Measurements from ENCODE around the gene ACOT12. TPM values are rescaled to one million over a fixed set of nuclear protein-coding genes. Genes with fewer than 3 reads are reported as not detected.
A peak's percentile ranks its signal among the peaks of the same experiment; 100 is the strongest.

Gene ACOT12
- total and polyA plus RNA-seq, 2 donors (not counting 3 experiments of a cell fraction or from before 2014, with no cell fraction given): not detected

GRCh38 chr5:81429985-81430384 lies 36.1 kb upstream of the ACOT12 start:
- Histone ChIP-seq H3K4me1 (ENCODE audit: control insufficient read depth, extremely low read depth, insufficient read depth, low read length) (peaks cover 33% of the 10 kb centered on the region), H3K79me2 (ENCODE audit: control insufficient read depth, insufficient read depth, low read length) (no peaks in the 10 kb centered on the region), H4K20me1 (replicated peaks; ENCODE audit: control insufficient read depth, extremely low read depth, insufficient read depth, low read length) (no peaks in the 10 kb centered on the region), H3K4me3 (replicated peaks in 1 of 3; ENCODE audit: insufficient read depth in 1 of 3, low read depth in 1 of 3, low read length in 3 of 3) (no peak overlapping the region), H3K36me3 (ENCODE audit: control insufficient read depth in 2 of 2, extremely low read depth in 1 of 2, insufficient read depth in 2 of 2, low read length in 2 of 2) (no peaks in the 10 kb centered on the region), H3K4me2 (ENCODE audit: insufficient read depth, low read length) (no peak overlapping the region), H3K9ac (replicated peaks; ENCODE audit: extremely low read depth, insufficient read depth, low read length) (no peak overlapping the region), H3K9me3 (replicated peaks; ENCODE audit: control insufficient read depth, insufficient read depth, low read length) (no peaks in the 10 kb centered on the region), H3K27ac (ENCODE audit: insufficient read depth, low read depth, low read length) (peak overlapping the region; percentile 66), H3K27me3 (ENCODE audit: control insufficient read depth in 2 of 2, insufficient read depth in 2 of 2, low read length in 2 of 2) (no peaks in the 10 kb centered on the region), H3K9me1 (replicated peaks; ENCODE audit: control insufficient read depth, extremely low read depth, insufficient read depth, low read length) (no peaks in the 10 kb centered on the region), H2AFZ (ENCODE audit: low read depth, low read length) (no peak overlapping the region)
- TF ChIP-seq MYC (IDR thresholded peaks at IDR 0.05; ENCODE audit: low read depth, low read length) (no peak), POLR2AphosphoS5 (IDR thresholded peaks at IDR 0.05; ENCODE audit: insufficient read depth, low read depth, low read length) (no peak), POLR2A (IDR thresholded peaks at IDR 0.05; ENCODE audit: low read depth, low read length) (no peak), MAX (IDR thresholded peaks at IDR 0.05; ENCODE audit: insufficient read depth, insufficient read length) (no peak), FOS (IDR thresholded peaks at IDR 0.05; ENCODE audit: borderline replicate concordance, insufficient read depth, low read length) (no peak), JUN (IDR thresholded peaks at IDR 0.05; ENCODE audit: borderline replicate concordance, insufficient read depth, insufficient read length, low read depth) (no peak), GATA2 (IDR thresholded peaks at IDR 0.05; ENCODE audit: insufficient read depth, insufficient read length, low read depth, low read length) (no peak), EZH2 (IDR thresholded peaks at IDR 0.05; ENCODE audit: borderline replicate concordance, low read depth, low read length, severe bottlenecking) (no peak)
- TF ChIP-seq, protein P1, sequence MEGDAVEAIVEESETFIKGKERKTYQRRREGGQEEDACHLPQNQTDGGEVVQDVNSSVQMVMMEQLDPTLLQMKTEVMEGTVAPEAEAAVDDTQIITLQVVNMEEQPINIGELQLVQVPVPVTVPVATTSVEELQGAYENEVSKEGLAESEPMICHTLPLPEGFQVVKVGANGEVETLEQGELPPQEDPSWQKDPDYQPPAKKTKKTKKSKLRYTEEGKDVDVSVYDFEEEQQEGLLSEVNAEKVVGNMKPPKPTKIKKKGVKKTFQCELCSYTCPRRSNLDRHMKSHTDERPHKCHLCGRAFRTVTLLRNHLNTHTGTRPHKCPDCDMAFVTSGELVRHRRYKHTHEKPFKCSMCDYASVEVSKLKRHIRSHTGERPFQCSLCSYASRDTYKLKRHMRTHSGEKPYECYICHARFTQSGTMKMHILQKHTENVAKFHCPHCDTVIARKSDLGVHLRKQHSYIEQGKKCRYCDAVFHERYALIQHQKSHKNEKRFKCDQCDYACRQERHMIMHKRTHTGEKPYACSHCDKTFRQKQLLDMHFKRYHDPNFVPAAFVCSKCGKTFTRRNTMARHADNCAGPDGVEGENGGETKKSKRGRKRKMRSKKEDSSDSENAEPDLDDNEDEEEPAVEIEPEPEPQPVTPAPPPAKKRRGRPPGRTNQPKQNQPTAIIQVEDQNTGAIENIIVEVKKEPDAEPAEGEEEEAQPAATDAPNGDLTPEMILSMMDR (IDR thresholded peaks at IDR 0.05; ENCODE audit: extremely low read depth in 1 of 2, insufficient read depth in 1 of 2, low read depth in 1 of 2, low read length in 2 of 2): no peak
- FAIRE-seq (no peak), DNase-seq (ENCODE audit: low read depth, low spot score) (no peak)
- intact Hi-C loops (cut with micrococcal nuclease): loop anchor here (5.0 to 10.0 kb wide), 2 partner anchors 407 to 835 kb away; no protein-coding TSS in a partner anchor
- dilution Hi-C loops (cut with MboI; ENCODE audit: extremely low pct_ligation_motif_present, low sequenced_read_pairs): no loop called here
- BruUV-seq (replicated peaks): no TSS peak
- CTCF ChIA-PET: interaction anchor here (1.0 to 5.5 kb wide), 4 partner anchors 11 to 735 kb away, joined by 3 to 54 read pairs (median 10); partner anchors contain the start of gene SSBP2
- POLR2A ChIA-PET: no interaction called here
